Mesangial cell (primary cell): ENCODE measurements around the gene WASHC2A. TPM values are rescaled to one million over a fixed set of nuclear protein-coding genes. Genes with fewer than 3 reads are reported as not detected.

Source experiments
- total RNA-seq: library from RNA; depleted of rRNA; stranded (reverse); fragments of >200 nt; gene quantifications from 2 replicates; pipeline ENCODE4 v1.2.3, GENCODE V29; 2015

Gene WASHC2A
- 17.4 and 24.2 TPM in 2 replicates for total RNA-seq

GRCh38 chr10:50067546-50068351, at the start of gene WASHC2A:
WASHC2A (plus strand) TSS chr10:50067954; CDS start chr10:50068006, 52 bp downstream.

Other genes with a start within 250 kb of the WASHC2A start
- gene PARG, start 125.9 kb upstream of the WASHC2A start, total RNA-seq = 15.1 and 18.7 TPM in 2 replicates
- gene TIMM23B, start 125.9 kb upstream of the WASHC2A start, total RNA-seq = 7.8 and 10.5 TPM in 2 replicates
- gene AGAP6, start 79.5 kb upstream of the WASHC2A start, total RNA-seq = 2.8 and 6.7 TPM in 2 replicates
- under 0.01 and 0.33 TPM in 2 replicates for gene ASAH2, start 183.6 kb downstream of the WASHC2A start, total RNA-seq